ENCODE results near the gene CYSLTR2. TPM values are rescaled to one million over a fixed set of nuclear protein-coding genes. Genes with fewer than 3 reads are reported as not detected.

The CYSLTR2 gene
- total RNA-seq, 2 donors from 2014 or later, result 0.59 to 0.74 TPM

DNA sequence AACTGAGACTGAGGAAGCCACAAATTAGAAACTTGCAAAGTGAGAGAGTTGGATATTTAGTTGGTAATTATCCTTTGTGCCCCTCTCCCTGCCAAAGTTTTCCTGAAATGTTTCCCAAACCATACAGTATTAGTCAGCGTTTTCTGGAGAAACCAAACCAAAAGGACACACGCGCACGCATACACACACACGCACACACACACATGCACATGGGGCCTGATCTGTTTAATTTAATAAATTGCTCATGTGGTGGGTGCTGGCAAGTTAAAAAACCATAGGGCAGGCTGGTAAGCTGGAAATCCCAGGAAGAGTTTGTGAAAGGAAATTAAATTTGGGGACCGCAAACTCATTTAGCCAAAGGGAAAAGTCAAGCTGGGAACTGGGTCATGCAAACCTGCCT lies 11.7 kb upstream of the CYSLTR2 start:
- Histone ChIP-seq H3K36me3 (no peaks in the 10 kb centered on the region), H3K27me3 (replicated peaks; ENCODE audit: insufficient read depth) (no peaks in the 10 kb centered on the region), H3K9me3 (no peaks in the 10 kb centered on the region), H3K4me1 (replicated peaks) (no peaks in the 10 kb centered on the region), H3K27ac (no peak overlapping the region), H3K4me3 (no peak overlapping the region)
- DNase-seq (ENCODE audit: low spot score), result no peak
- TF ChIP-seq, protein P1, sequence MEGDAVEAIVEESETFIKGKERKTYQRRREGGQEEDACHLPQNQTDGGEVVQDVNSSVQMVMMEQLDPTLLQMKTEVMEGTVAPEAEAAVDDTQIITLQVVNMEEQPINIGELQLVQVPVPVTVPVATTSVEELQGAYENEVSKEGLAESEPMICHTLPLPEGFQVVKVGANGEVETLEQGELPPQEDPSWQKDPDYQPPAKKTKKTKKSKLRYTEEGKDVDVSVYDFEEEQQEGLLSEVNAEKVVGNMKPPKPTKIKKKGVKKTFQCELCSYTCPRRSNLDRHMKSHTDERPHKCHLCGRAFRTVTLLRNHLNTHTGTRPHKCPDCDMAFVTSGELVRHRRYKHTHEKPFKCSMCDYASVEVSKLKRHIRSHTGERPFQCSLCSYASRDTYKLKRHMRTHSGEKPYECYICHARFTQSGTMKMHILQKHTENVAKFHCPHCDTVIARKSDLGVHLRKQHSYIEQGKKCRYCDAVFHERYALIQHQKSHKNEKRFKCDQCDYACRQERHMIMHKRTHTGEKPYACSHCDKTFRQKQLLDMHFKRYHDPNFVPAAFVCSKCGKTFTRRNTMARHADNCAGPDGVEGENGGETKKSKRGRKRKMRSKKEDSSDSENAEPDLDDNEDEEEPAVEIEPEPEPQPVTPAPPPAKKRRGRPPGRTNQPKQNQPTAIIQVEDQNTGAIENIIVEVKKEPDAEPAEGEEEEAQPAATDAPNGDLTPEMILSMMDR (IDR thresholded peaks at IDR 0.05), result no peak
- 92% methylated on average over 6 of the region's 6 CpGs for WGBS
- intact Hi-C loops (cut with DNase I), result no loop called here

DNA sequence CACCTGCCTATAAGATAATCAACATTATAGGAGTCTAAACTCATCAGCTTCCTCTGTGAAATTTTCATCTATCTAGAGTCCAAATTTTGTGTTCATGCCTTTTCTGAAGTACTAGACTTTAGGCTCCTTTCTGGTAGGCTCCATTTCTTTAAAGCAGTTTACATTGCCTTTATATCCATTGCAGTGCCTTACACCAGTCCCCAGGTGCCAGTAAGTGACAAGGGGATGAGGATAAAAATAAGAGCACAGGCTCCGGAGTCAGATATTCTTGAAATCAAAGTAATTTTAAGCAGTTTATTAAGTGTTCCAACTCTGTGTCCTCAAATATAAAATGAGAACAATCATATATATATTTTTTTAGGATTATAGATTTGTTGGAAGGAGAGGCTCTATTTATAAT lies 10.6 kb upstream of the CYSLTR2 start:
- 84% methylated on average over 1 of the region's 1 CpG for WGBS
- H3K27me3 ChIP-seq (replicated peaks; ENCODE audit: insufficient read depth), result no peaks in the 10 kb centered on the region
- DNase-seq (ENCODE audit: low spot score), result no peak
- H3K4me3 ChIP-seq, result no peak overlapping the region
- H3K36me3 ChIP-seq, result no peaks in the 10 kb centered on the region
- no peak overlapping the region for H3K27ac ChIP-seq
- TF ChIP-seq POLR2A (IDR thresholded peaks at IDR 0.05), result no peak
- no peak for TF ChIP-seq POLR2AphosphoS5 (IDR thresholded peaks at IDR 0.05)
- TF ChIP-seq, protein P1 (IDR thresholded peaks at IDR 0.05), result no peak
- no peaks in the 10 kb centered on the region for H3K9me3 ChIP-seq
- intact Hi-C loops (cut with DNase I), result no loop called here
- no peaks in the 10 kb centered on the region for H3K4me1 ChIP-seq (replicated peaks)

GRCh38 chr13:48644141-48644540 lies 9.6 kb upstream of the CYSLTR2 start:
- Histone ChIP-seq H3K9me3 (no peaks in the 10 kb centered on the region), H3K36me3 (no peaks in the 10 kb centered on the region), H3K27me3 (replicated peaks; ENCODE audit: insufficient read depth) (no peaks in the 10 kb centered on the region), H3K27ac (no peak overlapping the region), H3K4me3 (no peak overlapping the region), H3K4me1 (replicated peaks) (no peaks in the 10 kb centered on the region)
- WGBS, result 84% methylated on average over 5 of the region's 5 CpGs
- no peak for DNase-seq (ENCODE audit: low spot score)
- intact Hi-C loops (cut with DNase I), result no loop called here
- TF ChIP-seq, protein P1 (IDR thresholded peaks at IDR 0.05), result no peak
- TF ChIP-seq POLR2A (IDR thresholded peaks at IDR 0.05) (no peak), POLR2AphosphoS5 (IDR thresholded peaks at IDR 0.05) (no peak)

DNA sequence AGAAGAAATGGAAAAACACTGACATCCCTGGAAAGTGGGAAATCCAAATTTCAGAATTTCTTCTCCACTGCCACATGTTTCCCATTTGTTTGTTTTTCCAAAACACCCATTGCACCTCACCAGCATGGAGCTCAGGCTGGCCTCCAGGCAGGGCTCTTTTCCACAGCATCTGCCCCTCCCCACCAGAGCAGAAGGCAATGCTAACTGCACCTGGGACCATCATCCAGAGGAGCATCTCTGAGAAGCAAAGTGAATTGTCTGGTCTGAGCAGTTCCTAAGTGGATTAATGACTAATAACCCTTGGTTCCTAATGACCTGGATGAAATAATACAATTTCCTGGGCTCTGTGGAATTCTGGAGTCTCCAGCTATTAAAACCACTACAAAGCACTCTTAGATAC lies 8.8 kb upstream of the CYSLTR2 start:
- no peak overlapping the region for H3K4me3 ChIP-seq
- no peak for DNase-seq (ENCODE audit: low spot score)
- H3K27ac ChIP-seq, result no peak overlapping the region
- intact Hi-C loops (cut with DNase I), result no loop called here
- no peaks in the 10 kb centered on the region for H3K9me3 ChIP-seq
- no peaks in the 10 kb centered on the region for H3K4me1 ChIP-seq (replicated peaks)
- H3K27me3 ChIP-seq (replicated peaks; ENCODE audit: insufficient read depth), result no peaks in the 10 kb centered on the region
- H3K36me3 ChIP-seq, result no peaks in the 10 kb centered on the region
- TF ChIP-seq POLR2AphosphoS5 (IDR thresholded peaks at IDR 0.05) (no peak), POLR2A (IDR thresholded peaks at IDR 0.05) (no peak)
- TF ChIP-seq, protein P1 (IDR thresholded peaks at IDR 0.05), result no peak

DNA sequence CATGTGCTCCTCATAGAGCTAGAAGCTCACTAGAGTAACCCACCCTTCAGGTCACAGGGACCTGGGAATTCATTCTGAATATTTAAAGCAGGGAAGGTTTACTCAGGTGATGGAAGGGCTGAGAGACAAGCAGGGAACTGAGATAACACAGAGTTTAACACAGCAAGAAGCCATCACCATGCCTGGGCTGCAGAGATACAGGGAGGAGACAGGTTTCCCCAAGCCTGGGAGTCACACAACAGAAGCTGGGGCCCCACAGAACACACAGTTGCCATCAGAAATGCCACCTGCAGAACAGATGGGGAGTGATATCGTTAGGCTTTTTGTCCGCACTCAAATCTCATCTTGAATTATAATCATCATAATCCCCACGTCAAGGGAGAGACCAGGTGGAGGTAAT lies 7.9 kb upstream of the CYSLTR2 start:
- no peaks in the 10 kb centered on the region for H3K9me3 ChIP-seq
- H3K27ac ChIP-seq, result no peak overlapping the region
- no peak for DNase-seq (ENCODE audit: low spot score)
- 88% methylated on average over 3 of the region's 3 CpGs for WGBS
- no peaks in the 10 kb centered on the region for H3K4me1 ChIP-seq (replicated peaks)
- H3K4me3 ChIP-seq, result no peak overlapping the region
- H3K27me3 ChIP-seq (replicated peaks; ENCODE audit: insufficient read depth), result no peaks in the 10 kb centered on the region
- TF ChIP-seq POLR2AphosphoS5 (IDR thresholded peaks at IDR 0.05), result no peak
- TF ChIP-seq, protein P1 (IDR thresholded peaks at IDR 0.05), result no peak
- TF ChIP-seq POLR2A (IDR thresholded peaks at IDR 0.05), result no peak
- H3K36me3 ChIP-seq, result no peaks in the 10 kb centered on the region
- intact Hi-C loops (cut with DNase I), result no loop called here

All from prostate gland (tissue), 2 donors.